GM23338 (cell line): Measurements from ENCODE around the gene KRTAP9-8. TPM values are rescaled to one million over a fixed set of nuclear protein-coding genes. Genes with fewer than 3 reads are reported as not detected.

Experiments used
- ATAC-seq: fragments of 200-7000 bp; cut with Tn5 transposase; 3 replicates; pipeline ENCODE4 v1.9.1; 2020
- DNase-seq: peaks from one replicate; pipeline ENCODE4 v3.0.0-alpha.2; 2015; ENCODE audit warnings: low spot score
- H2AFZ ChIP-seq: fragments of 200-600 bp; sonication (generic); 2 replicates; pipeline ENCODE4 v1.8.0; 2016; ENCODE audit warnings: antibody characterized with exemption, mild to moderate bottlenecking, moderate library complexity
- H3F3A ChIP-seq: fragments of 200-600 bp; sonication (generic); replicated peaks from 2 replicates; pipeline ENCODE4 v1.8.0; 2017; ENCODE audit warnings: antibody characterized with exemption, mixed run types, low read depth
- H3K27ac ChIP-seq: fragments of 200-600 bp; sonication (generic); 2 replicates; pipeline ENCODE4 v1.6.1; 2016; ENCODE audit warnings: low read depth
- H3K27me3 ChIP-seq: fragments of 200-600 bp; sonication (generic); 2 replicates; pipeline ENCODE4 v1.8.0; 2016; ENCODE audit warnings: mild to moderate bottlenecking, mixed run types, moderate library complexity; ENCODE audit not compliant: insufficient read depth
- H3K36me3 ChIP-seq: fragments of 200-600 bp; sonication (generic); 2 replicates; pipeline ENCODE4 v1.8.0; 2016; ENCODE audit warnings: mild to moderate bottlenecking; ENCODE audit not compliant: insufficient read depth
- H3K4me1 ChIP-seq: fragments of 200-600 bp; sonication (generic); 2 replicates; pipeline ENCODE4 v1.8.0; 2016; ENCODE audit warnings: mild to moderate bottlenecking, moderate library complexity; ENCODE audit not compliant: insufficient read depth
- H3K4me2 ChIP-seq: fragments of 200-600 bp; sonication (generic); 2 replicates; pipeline ENCODE4 v1.7.1; 2017; ENCODE audit warnings: mixed run types
- H3K4me3 ChIP-seq: fragments of 200-600 bp; sonication (generic); 2 replicates; pipeline ENCODE4 v1.6.1; 2016; ENCODE audit warnings: mixed run types
- H3K79me2 ChIP-seq: fragments of 200-600 bp; sonication (generic); replicated peaks from 2 replicates; pipeline ENCODE4 v1.8.0; 2017; ENCODE audit warnings: mild to moderate bottlenecking; ENCODE audit not compliant: insufficient read depth
- H3K9me2 ChIP-seq: fragments of 200-600 bp; sonication (generic); 2 replicates; pipeline ENCODE4 v1.8.0; 2017; ENCODE audit not compliant: insufficient read depth
- H4K20me1 ChIP-seq: fragments of 200-600 bp; sonication (generic); replicated peaks from 2 replicates; pipeline ENCODE4 v1.8.0; 2017; ENCODE audit warnings: mild to moderate bottlenecking; ENCODE audit not compliant: insufficient read depth
- H3K27ac Mint-ChIP-seq: 2 replicates; pipeline ENCODE4 v1.8.0; 2020; ENCODE audit warnings: inconsistent platforms, mild to moderate bottlenecking, moderate library complexity, mixed read lengths
- H3K27me3 Mint-ChIP-seq: 3 replicates; pipeline ENCODE4 v1.8.0; 2022; ENCODE audit warnings: low read depth, mild to moderate bottlenecking, moderate library complexity, mixed read lengths, inconsistent platforms; ENCODE audit not compliant: insufficient read depth, poor library complexity
- H3K36me3 Mint-ChIP-seq: 3 replicates; pipeline ENCODE4 v1.8.0; 2021; ENCODE audit warnings: low read depth, mild to moderate bottlenecking, inconsistent platforms, moderate library complexity, mixed read lengths
- H3K4me1 Mint-ChIP-seq: 3 replicates; pipeline ENCODE4 v1.8.0; 2020; ENCODE audit warnings: mild to moderate bottlenecking, inconsistent platforms, mixed read lengths
- H3K4me3 Mint-ChIP-seq: 3 replicates; pipeline ENCODE4 v1.8.0; 2021; ENCODE audit warnings: moderate library complexity, mild to moderate bottlenecking, inconsistent platforms, mixed read lengths
- H3K9me3 Mint-ChIP-seq: 3 replicates; pipeline ENCODE4 v1.8.0; 2020; ENCODE audit warnings: moderate library complexity, mild to moderate bottlenecking, inconsistent platforms, mixed read lengths
- CREB1 ChIP-seq: fragments of 250-450 bp; sonication (Bioruptor Pico); IDR thresholded peaks from 2 replicates; pipeline ENCODE4 v1.5.0; 2020; ENCODE audit warnings: low read depth, mild to moderate bottlenecking, moderate library complexity
- CTCF ChIP-seq, 2 experiments: fragments of 200-600 bp in 1 of 2; sonication (generic) in 1 of 2; conservative IDR thresholded peaks; 2 replicates each; pipeline versions ENCODE4 v1.5.1 to v1.6.1; 2016 to 2017; ENCODE audit warnings: antibody characterized with exemption in 2 of 2, low read depth in 2 of 2, mild to moderate bottlenecking in 2 of 2, moderate library complexity in 1 of 2
- ETS1 ChIP-seq: IDR thresholded peaks from 2 replicates; pipeline ENCODE4 v1.6.1; 2016; ENCODE audit warnings: antibody characterized with exemption
- EZH2 ChIP-seq: fragments of 200-600 bp; sonication (generic); IDR thresholded peaks from one replicate; pipeline ENCODE4 v1.8.0; 2017; ENCODE audit warnings: antibody characterized with exemption, mild to moderate bottlenecking, low read depth; ENCODE audit not compliant: unreplicated experiment
- EZH2phosphoT487 ChIP-seq: fragments of 200-600 bp; sonication (generic); IDR thresholded peaks from one replicate; pipeline ENCODE4 v1.8.1; 2018; ENCODE audit warnings: antibody characterized with exemption; ENCODE audit not compliant: unreplicated experiment
- JUNB ChIP-seq: IDR thresholded peaks from one replicate; pipeline ENCODE4 v1.6.1; 2016; ENCODE audit warnings: antibody characterized with exemption; ENCODE audit not compliant: unreplicated experiment
- NANOG ChIP-seq: IDR thresholded peaks from 2 replicates; pipeline ENCODE4 v1.6.1; 2016; ENCODE audit warnings: antibody characterized with exemption, borderline replicate concordance
- POLR2AphosphoS5 ChIP-seq: IDR thresholded peaks from 2 replicates; pipeline ENCODE4 v1.6.1; 2016; ENCODE audit warnings: antibody characterized with exemption, low read depth
- REST ChIP-seq: IDR thresholded peaks from one replicate; pipeline ENCODE4 v1.6.1; 2018; ENCODE audit warnings: antibody characterized with exemption; ENCODE audit not compliant: unreplicated experiment
- STAT1 ChIP-seq: IDR thresholded peaks from one replicate; pipeline ENCODE4 v1.6.1; 2016; ENCODE audit warnings: antibody characterized with exemption; ENCODE audit not compliant: unreplicated experiment
- ZNF114 ChIP-seq: fragments of 250-450 bp; sonication (Bioruptor Pico); IDR thresholded peaks from 2 replicates; pipeline ENCODE4 v1.5.0; 2020; ENCODE audit warnings: mild to moderate bottlenecking, moderate library complexity
- ZNF331 ChIP-seq: fragments of 250-450 bp; sonication (Bioruptor Pico); IDR thresholded peaks from 2 replicates; pipeline ENCODE4 v1.5.0; 2020; ENCODE audit warnings: low read depth, mild to moderate bottlenecking, moderate library complexity
- ZNF462 ChIP-seq: fragments of 250-450 bp; sonication (Bioruptor Pico); IDR thresholded peaks from 2 replicates; pipeline ENCODE4 v1.5.0; 2020; ENCODE audit warnings: mild to moderate bottlenecking, moderate library complexity
- polyA plus RNA-seq: library from polyadenylated mRNA; unstranded; fragments of >200 nt; fragmentation: Nextera tagmentation; extraction: Ambion mirVana; gene quantifications from 2 replicates; pipeline ENCODE4 v1.2.1, GENCODE V29; 2016
- total RNA-seq: library from RNA; depleted of rRNA; stranded (reverse); fragments of >200 nt; shearing (Covaris generic); gene quantifications from 2 replicates; pipeline ENCODE4 v1.2.3, GENCODE V29; 2014

The KRTAP9-8 gene
- total and polyA plus RNA-seq, 2 experiments from 2014 or later, result not detected

GRCh38 chr17:41271858-41272257, 34.1 kb downstream of the KRTAP9-8 start:
- DNase-seq (no peak), ATAC-seq (no peak)
- Histone ChIP-seq H3K27me3 (no peaks in the 10 kb centered on the region), H3K4me3 (no peak overlapping the region), H3K4me1 (no peaks in the 10 kb centered on the region), H3K9me2 (no peaks in the 10 kb centered on the region), H2AFZ (no peak overlapping the region), H3K36me3 (no peaks in the 10 kb centered on the region), H3F3A (no peaks in the 10 kb centered on the region), H3K27ac (no peak overlapping the region), H3K4me2 (no peak overlapping the region), H4K20me1 (no peaks in the 10 kb centered on the region), H3K79me2 (no peaks in the 10 kb centered on the region)
- H3K27me3 Mint-ChIP-seq, result peaks cover 2% of the 10 kb centered on the region
- H3K4me3 Mint-ChIP-seq, result no peak overlapping the region
- TF ChIP-seq ZNF462 (CRISPR knock-in tag) (no peak), ETS1 (no peak), CREB1 (CRISPR knock-in tag) (no peak), ZNF114 (no peak), STAT1 (no peak), EZH2 (no peak), POLR2AphosphoS5 (no peak), EZH2phosphoT487 (no peak), ZNF331 (CRISPR knock-in tag) (no peak), JUNB (no peak), CTCF (conservative IDR thresholded peaks at IDR 0.05; ENCODE audit: low read depth in 2 of 2) (no peak), REST (no peak), NANOG (no peak)
- H3K27ac Mint-ChIP-seq, result no peak overlapping the region
- H3K36me3 Mint-ChIP-seq, result no peaks in the 10 kb centered on the region
- no peaks in the 10 kb centered on the region for H3K4me1 Mint-ChIP-seq
- H3K9me3 Mint-ChIP-seq, result no peaks in the 10 kb centered on the region
